Loucy (cell line): ENCODE measurements around the gene LMO7.

Experiments used
- H2AFZ ChIP-seq: fragments of 200-600 bp; sonication (generic); 2 replicates; pipeline ENCODE4 v1.6.0; 2016; ENCODE audit warnings: antibody characterized with exemption, mild to moderate bottlenecking, low read length, moderate library complexity
- H3F3A ChIP-seq: fragments of 200-600 bp; 2 replicates; pipeline ENCODE4 v1.6.0; 2016; ENCODE audit warnings: antibody characterized with exemption, low read depth, mild to moderate bottlenecking
- H3K27me3 ChIP-seq: fragments of 200-600 bp; sonication (generic); 2 replicates; pipeline ENCODE4 v1.6.1; 2014; ENCODE audit warnings: low read length, mild to moderate bottlenecking; ENCODE audit not compliant: insufficient read depth, poor library complexity, severe bottlenecking
- H3K36me3 ChIP-seq: fragments of 200-600 bp; sonication (generic); 2 replicates; pipeline ENCODE4 v1.6.1; 2016; ENCODE audit warnings: low read length; ENCODE audit not compliant: insufficient read depth
- H3K4me1 ChIP-seq: fragments of 200-600 bp; sonication (generic); 2 replicates; pipeline ENCODE4 v1.5.1; 2014; ENCODE audit warnings: low read length, mild to moderate bottlenecking; ENCODE audit not compliant: insufficient read depth, poor library complexity, severe bottlenecking
- H3K4me2 ChIP-seq: fragments of 200-600 bp; sonication (generic); 2 replicates; pipeline ENCODE4 v1.6.0; 2014; ENCODE audit warnings: antibody characterized with exemption, low read length, low read depth, mild to moderate bottlenecking; ENCODE audit not compliant: poor library complexity, severe bottlenecking
- H3K4me3 ChIP-seq: fragments of 200-600 bp; sonication (generic); 2 replicates; pipeline ENCODE4 v1.5.1; 2014; ENCODE audit warnings: low read length, mild to moderate bottlenecking, mixed read lengths; ENCODE audit not compliant: poor library complexity, severe bottlenecking
- H3K79me2 ChIP-seq: fragments of 200-600 bp; sonication (generic); 2 replicates; pipeline ENCODE4 v1.6.1; 2014; ENCODE audit warnings: low read length; ENCODE audit not compliant: insufficient read depth
- H3K9ac ChIP-seq: fragments of 200-600 bp; sonication (generic); 2 replicates; pipeline ENCODE4 v1.6.0; 2014; ENCODE audit warnings: mild to moderate bottlenecking, low read depth, low read length, moderate library complexity; ENCODE audit not compliant: poor library complexity, severe bottlenecking
- H3K9me2 ChIP-seq: fragments of 200-600 bp; sonication (generic); replicated peaks from 2 replicates; pipeline ENCODE4 v1.6.1; 2016; ENCODE audit warnings: low read depth, low read length, mixed read lengths
- H3K9me3 ChIP-seq: fragments of 200-600 bp; sonication (generic); 2 replicates; pipeline ENCODE4 v1.6.1; 2014; ENCODE audit warnings: mild to moderate bottlenecking, antibody characterized with exemption, low read length, low read depth; ENCODE audit not compliant: insufficient read depth
- H4K20me1 ChIP-seq: fragments of 200-600 bp; sonication (generic); 2 replicates; pipeline ENCODE4 v1.6.0; 2014; ENCODE audit warnings: antibody characterized with exemption, low read length, mild to moderate bottlenecking; ENCODE audit not compliant: insufficient read depth, poor library complexity, severe bottlenecking
- EZH2phosphoT487 ChIP-seq: fragments of 200-600 bp; IDR thresholded peaks from 2 replicates; pipeline ENCODE4 v1.6.1; 2018; ENCODE audit warnings: antibody characterized with exemption, mild to moderate bottlenecking, moderate library complexity, borderline replicate concordance
- TF ChIP-seq, protein P1 (sequence below): fragments of 200-600 bp; sonication (generic); conservative IDR thresholded peaks from 2 replicates; pipeline ENCODE4 v1.5.1; 2014; ENCODE audit warnings: mild to moderate bottlenecking, antibody characterized with exemption, low read length

LMO7 gene

DNA sequence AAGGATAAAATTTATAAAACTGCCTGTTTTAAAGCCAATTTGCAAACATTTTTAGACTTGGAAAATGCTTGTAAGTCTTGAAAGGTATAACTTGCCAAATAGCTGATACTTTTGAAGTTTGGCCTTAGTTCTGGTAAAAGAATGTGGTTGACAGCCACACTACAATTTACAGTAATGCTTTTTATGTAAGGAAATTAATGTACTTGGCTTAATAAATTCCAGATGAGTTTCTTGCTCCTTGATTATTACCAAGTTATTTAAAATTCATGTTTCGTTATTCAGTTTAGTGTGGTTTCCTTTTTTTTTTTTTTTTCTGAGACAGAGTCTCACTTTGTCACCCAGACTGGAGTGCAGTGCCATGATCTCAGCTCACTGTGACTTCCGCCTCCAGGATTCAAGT is 14.9 kb downstream of the LMO7 start:
- H3K27me3 ChIP-seq: no peaks in the 10 kb centered on the region
- H3F3A ChIP-seq: no peaks in the 10 kb centered on the region
- no peak overlapping the region for H2AFZ ChIP-seq
- H3K36me3 ChIP-seq: no peaks in the 10 kb centered on the region
- H3K79me2 ChIP-seq: no peaks in the 10 kb centered on the region; the same call in 1 of the 2 replicates
- H3K4me3 ChIP-seq: no peak overlapping the region
- H3K4me1 ChIP-seq: peaks cover 4% of the 10 kb centered on the region
- TF ChIP-seq EZH2phosphoT487: no peak
- TF ChIP-seq, protein P1, sequence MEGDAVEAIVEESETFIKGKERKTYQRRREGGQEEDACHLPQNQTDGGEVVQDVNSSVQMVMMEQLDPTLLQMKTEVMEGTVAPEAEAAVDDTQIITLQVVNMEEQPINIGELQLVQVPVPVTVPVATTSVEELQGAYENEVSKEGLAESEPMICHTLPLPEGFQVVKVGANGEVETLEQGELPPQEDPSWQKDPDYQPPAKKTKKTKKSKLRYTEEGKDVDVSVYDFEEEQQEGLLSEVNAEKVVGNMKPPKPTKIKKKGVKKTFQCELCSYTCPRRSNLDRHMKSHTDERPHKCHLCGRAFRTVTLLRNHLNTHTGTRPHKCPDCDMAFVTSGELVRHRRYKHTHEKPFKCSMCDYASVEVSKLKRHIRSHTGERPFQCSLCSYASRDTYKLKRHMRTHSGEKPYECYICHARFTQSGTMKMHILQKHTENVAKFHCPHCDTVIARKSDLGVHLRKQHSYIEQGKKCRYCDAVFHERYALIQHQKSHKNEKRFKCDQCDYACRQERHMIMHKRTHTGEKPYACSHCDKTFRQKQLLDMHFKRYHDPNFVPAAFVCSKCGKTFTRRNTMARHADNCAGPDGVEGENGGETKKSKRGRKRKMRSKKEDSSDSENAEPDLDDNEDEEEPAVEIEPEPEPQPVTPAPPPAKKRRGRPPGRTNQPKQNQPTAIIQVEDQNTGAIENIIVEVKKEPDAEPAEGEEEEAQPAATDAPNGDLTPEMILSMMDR: no peak
- no peaks in the 10 kb centered on the region for H3K9me2 ChIP-seq
- H3K4me2 ChIP-seq: no peak overlapping the region
- no peaks in the 10 kb centered on the region for H3K9me3 ChIP-seq
- no peaks in the 10 kb centered on the region for H4K20me1 ChIP-seq
- no peak overlapping the region for H3K9ac ChIP-seq

DNA sequence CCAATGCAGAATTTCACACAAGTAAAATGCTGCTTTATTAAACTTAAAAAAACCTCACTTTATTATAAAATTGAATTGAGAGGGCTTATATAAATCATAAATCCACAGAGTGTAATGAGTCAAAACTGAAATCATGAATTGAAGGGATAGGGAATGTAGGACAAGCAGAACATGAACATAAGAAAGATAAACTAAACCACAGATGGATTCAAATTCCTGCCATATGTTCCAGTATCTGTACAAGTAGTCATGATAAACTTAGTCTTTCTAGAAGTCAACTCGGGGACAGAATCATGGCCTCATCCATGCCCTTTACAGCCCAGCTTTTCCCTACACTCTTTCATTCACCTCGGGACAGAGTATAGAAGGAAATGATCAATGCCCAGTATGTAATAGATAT is 16.6 kb downstream of the LMO7 start:
- Histone ChIP-seq H3K36me3 (no peaks in the 10 kb centered on the region), H3K79me2 (no peaks in the 10 kb centered on the region; the same call in 1 of the 2 replicates), H3K9me2 (no peaks in the 10 kb centered on the region), H3K4me2 (no peak overlapping the region), H2AFZ (no peak overlapping the region), H3K4me1 (peaks cover 4% of the 10 kb centered on the region), H3K9me3 (no peaks in the 10 kb centered on the region), H3K9ac (no peak overlapping the region), H3K4me3 (no peak overlapping the region), H3K27me3 (no peaks in the 10 kb centered on the region), H3F3A (no peaks in the 10 kb centered on the region), H4K20me1 (no peaks in the 10 kb centered on the region)
- TF ChIP-seq, protein P1: no peak
- TF ChIP-seq EZH2phosphoT487: no peak

DNA sequence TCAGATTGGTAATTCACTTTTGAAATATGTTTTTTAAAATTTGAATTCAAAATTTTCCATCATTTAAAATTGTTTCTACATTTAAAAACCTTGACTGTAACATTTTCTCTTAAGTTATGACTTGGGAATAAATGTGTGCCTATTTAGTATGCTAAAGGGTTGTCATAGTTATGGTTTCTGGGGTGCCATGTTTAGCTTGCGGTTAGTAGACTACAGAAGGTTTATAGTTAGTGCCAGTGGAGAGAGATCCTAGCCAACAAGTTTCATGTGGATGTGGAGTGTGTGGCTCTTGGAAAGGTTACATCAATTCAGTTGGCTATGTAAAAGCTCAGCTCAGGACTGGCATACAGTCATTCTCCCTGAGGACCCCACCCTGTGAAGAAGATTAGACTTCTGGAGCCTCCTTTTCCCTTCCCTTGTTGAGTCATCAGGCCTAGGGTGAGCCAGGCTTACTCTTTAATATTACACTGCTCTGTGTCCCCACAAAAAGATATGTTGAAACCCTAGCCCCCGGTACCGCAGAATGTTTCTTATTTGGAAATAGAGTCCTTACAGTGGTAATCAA is 20.4 kb downstream of the LMO7 start:
- H3K4me1 ChIP-seq: peaks cover 4% of the 10 kb centered on the region
- H3K36me3 ChIP-seq: no peaks in the 10 kb centered on the region
- H3K27me3 ChIP-seq: no peaks in the 10 kb centered on the region
- H3K79me2 ChIP-seq: no peaks in the 10 kb centered on the region
- no peaks in the 10 kb centered on the region for H3K9me2 ChIP-seq
- no peaks in the 10 kb centered on the region for H4K20me1 ChIP-seq
- TF ChIP-seq EZH2phosphoT487: no peak
- TF ChIP-seq, protein P1: no peak
- no peak overlapping the region for H2AFZ ChIP-seq
- H3K9me3 ChIP-seq: no peaks in the 10 kb centered on the region
- no peaks in the 10 kb centered on the region for H3F3A ChIP-seq
- no peak overlapping the region for H3K4me2 ChIP-seq
- no peak overlapping the region for H3K4me3 ChIP-seq
- no peak overlapping the region for H3K9ac ChIP-seq
